ENCODE measurements around the gene XPR1. TPM values are rescaled to one million over a fixed set of nuclear protein-coding genes. Genes with fewer than 3 reads are reported as not detected.

XPR1 gene
- total and polyA plus RNA-seq, 2 donors (not counting 1 experiment from before 2014, with no cell fraction given): 2.8 to 22.3 TPM

GRCh38 chr1:180842491-180843275, 210.9 kb downstream of the XPR1 start:
- H3K4me3 Mint-ChIP-seq: no peak overlapping the region
- H3K27ac Mint-ChIP-seq: no peak overlapping the region
- ATAC-seq (ENCODE audit: low read depth) (no peak), DNase-seq (no peak)
- H3K27me3 Mint-ChIP-seq: no peaks in the 10 kb centered on the region
- intact Hi-C loops (cut with micrococcal nuclease): no loop called here
- TF ChIP-seq CTCF (IDR thresholded peaks at IDR 0.05): no peak
- no peak for TF ChIP-seq EZH2 (IDR thresholded peaks at IDR 0.05; ENCODE audit: borderline replicate concordance, insufficient read depth, low read depth, low read length, poor library complexity, severe bottlenecking)
- Histone ChIP-seq H2AFZ (ENCODE audit: insufficient read depth, low read depth, low read length, poor library complexity, severe bottlenecking) (no peak overlapping the region), H3K36me3 (replicated peaks in 1 of 2; ENCODE audit: control extremely low read depth in 1 of 2, control insufficient read depth in 1 of 2, extremely low read depth in 1 of 2, insufficient read depth in 2 of 2, low read length in 1 of 2) (peaks cover 0 to 2% of the 10 kb centered on the region in 2 experiments), H3K4me1 (ENCODE audit: control insufficient read depth in 2 of 2, insufficient read depth in 2 of 2, low read length in 2 of 2) (no peaks in the 10 kb centered on the region), H3K27ac (ENCODE audit: low read length in 2 of 2) (no peak overlapping the region), H4K20me1 (ENCODE audit: control insufficient read depth, insufficient read depth, low read length, poor library complexity, severe bottlenecking) (no peaks in the 10 kb centered on the region), H3K9me3 (ENCODE audit: control extremely low read depth in 1 of 3, control insufficient read depth in 2 of 3, insufficient read depth in 1 of 3, low read length in 2 of 3) (no peaks in the 10 kb centered on the region), H3K27me3 (replicated peaks in 1 of 4; ENCODE audit: control extremely low read depth in 1 of 4, control insufficient read depth in 3 of 4, insufficient read depth in 4 of 4, low read length in 3 of 4) (no peaks in the 10 kb centered on the region), H3K4me2 (replicated peaks; ENCODE audit: low read depth, low read length, poor library complexity, severe bottlenecking) (no peak overlapping the region), H3K4me3 (ENCODE audit: control extremely low read depth in 1 of 5, extremely low read depth in 1 of 5, insufficient read depth in 1 of 5, low read depth in 2 of 5, low read length in 4 of 5) (no peak overlapping the region), H3K79me2 (ENCODE audit: control insufficient read depth, insufficient read depth, low read length) (no peaks in the 10 kb centered on the region), H3K9ac (ENCODE audit: low read length) (no peak overlapping the region)
- H3K9me3 Mint-ChIP-seq (ENCODE audit: insufficient read depth): no peaks in the 10 kb centered on the region
- 100% methylated on average over 4 of the region's 5 CpGs for WGBS (ENCODE audit: insufficient coverage)
- CTCF ChIA-PET: interaction anchor here (0.7 to 1.4 kb wide), 3 partner anchors 19 to 310 kb away, joined by 3 read pairs; no protein-coding TSS in a partner anchor
- POLR2A ChIA-PET: interaction anchor here (0.6 kb wide), 1 partner anchor 11 kb away, joined by 8 read pairs; no protein-coding TSS in a partner anchor
- H3K4me1 Mint-ChIP-seq: no peaks in the 10 kb centered on the region

- intact Hi-C loops (cut with micrococcal nuclease): no loop called here
- H3K9me3 Mint-ChIP-seq (ENCODE audit: insufficient read depth): peaks cover 2% of the 10 kb centered on the region
Measured at GRCh38 chr1:180845352-180845751, 213.5 kb downstream of the XPR1 start.

More at GRCh38 chr1:180845352-180845751, 213.5 kb downstream of the XPR1 start:
- ChIA-PET CTCF (interaction anchor here (0.8 kb wide), 1 partner anchor 18 kb away, joined by 4 read pairs; no protein-coding TSS in a partner anchor), POLR2A (no interaction called here)
- TF ChIP-seq EZH2 (IDR thresholded peaks at IDR 0.05; ENCODE audit: borderline replicate concordance, insufficient read depth, low read depth, low read length, poor library complexity, severe bottlenecking) (no peak), CTCF (IDR thresholded peaks at IDR 0.05) (no peak)
- Mint-ChIP-seq H3K4me3 (no peak overlapping the region), H3K4me1 (peaks cover 7% of the 10 kb centered on the region), H3K27me3 (no peaks in the 10 kb centered on the region), H3K27ac (no peak overlapping the region)
- Histone ChIP-seq H3K4me3 (ENCODE audit: control extremely low read depth in 1 of 5, extremely low read depth in 1 of 5, insufficient read depth in 1 of 5, low read depth in 2 of 5, low read length in 4 of 5) (no peak overlapping the region), H3K4me1 (ENCODE audit: control insufficient read depth in 2 of 2, insufficient read depth in 2 of 2, low read length in 2 of 2) (peaks cover 0 to 2% of the 10 kb centered on the region in 2 donors), H3K27ac (ENCODE audit: low read length in 2 of 2) (no peak overlapping the region), H4K20me1 (ENCODE audit: control insufficient read depth, insufficient read depth, low read length, poor library complexity, severe bottlenecking) (no peaks in the 10 kb centered on the region), H2AFZ (ENCODE audit: insufficient read depth, low read depth, low read length, poor library complexity, severe bottlenecking) (no peak overlapping the region), H3K4me2 (replicated peaks; ENCODE audit: low read depth, low read length, poor library complexity, severe bottlenecking) (no peak overlapping the region), H3K79me2 (ENCODE audit: control insufficient read depth, insufficient read depth, low read length) (no peaks in the 10 kb centered on the region), H3K36me3 (replicated peaks in 1 of 2; ENCODE audit: control extremely low read depth in 1 of 2, control insufficient read depth in 1 of 2, extremely low read depth in 1 of 2, insufficient read depth in 2 of 2, low read length in 1 of 2) (no peaks in the 10 kb centered on the region), H3K9ac (ENCODE audit: low read length) (no peak overlapping the region), H3K27me3 (replicated peaks in 1 of 4; ENCODE audit: control extremely low read depth in 1 of 4, control insufficient read depth in 3 of 4, insufficient read depth in 4 of 4, low read length in 3 of 4) (no peaks in the 10 kb centered on the region), H3K9me3 (ENCODE audit: control extremely low read depth in 1 of 3, control insufficient read depth in 2 of 3, insufficient read depth in 1 of 3, low read length in 2 of 3) (peaks cover 0 to 7% (median 0%) of the 10 kb centered on the region in 3 donors)
- WGBS (ENCODE audit: insufficient coverage): no CpG with 5 or more reads among the region's 1 CpG
- DNase-seq: no peak
- ATAC-seq (ENCODE audit: low read depth): no peak

Data from B cell (primary cell).